ENCODE measurements around the gene KIAA1549. TPM values are rescaled to one million over a fixed set of nuclear protein-coding genes. Genes with fewer than 3 reads are reported as not detected.

Gene KIAA1549
- total and polyA plus RNA-seq, 2 donors (not counting 1 experiment from before 2014, with no cell fraction given) = under 0.01 to 0.52 TPM

- peaks cover 4% of the 10 kb centered on the region for H3K9me3 Mint-ChIP-seq (ENCODE audit: insufficient read depth)
- intact Hi-C loops (cut with micrococcal nuclease) = no loop called here
These were observed 28.4 kb downstream of the KIAA1549 start for GRCh38 chr7:138952791-138953190.

GRCh38 chr7:138951953-138952352 is 29.2 kb downstream of the KIAA1549 start:
- ATAC-seq (ENCODE audit: low read depth) (no peak), DNase-seq (no peak)
- no peaks in the 10 kb centered on the region for H4K20me1 ChIP-seq (ENCODE audit: control insufficient read depth, insufficient read depth, low read length, poor library complexity, severe bottlenecking)
- intact Hi-C loops (cut with micrococcal nuclease) = no loop called here
- H3K4me2 ChIP-seq (replicated peaks; ENCODE audit: low read depth, low read length, poor library complexity, severe bottlenecking) = no peak overlapping the region
- TF ChIP-seq EZH2 (IDR thresholded peaks at IDR 0.05; ENCODE audit: borderline replicate concordance, insufficient read depth, low read depth, low read length, poor library complexity, severe bottlenecking) = no peak
- no peak for TF ChIP-seq CTCF (IDR thresholded peaks at IDR 0.05)
- ChIA-PET POLR2A (no interaction called here), CTCF (no interaction called here)
- H3K79me2 ChIP-seq (ENCODE audit: control insufficient read depth, insufficient read depth, low read length) = no peaks in the 10 kb centered on the region
- H3K27me3 Mint-ChIP-seq = peaks cover 26% of the 10 kb centered on the region
- no peaks in the 10 kb centered on the region for H3K4me1 Mint-ChIP-seq
- H3K4me3 ChIP-seq (ENCODE audit: control extremely low read depth in 1 of 5, extremely low read depth in 1 of 5, insufficient read depth in 1 of 5, low read depth in 2 of 5, low read length in 4 of 5) = no peak overlapping the region
- peaks cover 0 to 3% (median 0%) of the 10 kb centered on the region in 3 donors for H3K9me3 ChIP-seq (ENCODE audit: control extremely low read depth in 1 of 3, control insufficient read depth in 2 of 3, insufficient read depth in 1 of 3, low read length in 2 of 3)
- no peaks in the 10 kb centered on the region for H3K4me1 ChIP-seq (ENCODE audit: control insufficient read depth in 2 of 2, insufficient read depth in 2 of 2, low read length in 2 of 2)
- H3K27me3 ChIP-seq (replicated peaks in 1 of 4; ENCODE audit: control extremely low read depth in 1 of 4, control insufficient read depth in 3 of 4, insufficient read depth in 4 of 4, low read length in 3 of 4) = no peaks in the 10 kb centered on the region
- H3K4me3 Mint-ChIP-seq = no peak overlapping the region
- H3K9me3 Mint-ChIP-seq (ENCODE audit: insufficient read depth) = peaks cover 4% of the 10 kb centered on the region
- H2AFZ ChIP-seq (ENCODE audit: insufficient read depth, low read depth, low read length, poor library complexity, severe bottlenecking) = no peak overlapping the region
- H3K27ac ChIP-seq (ENCODE audit: low read length in 2 of 2) = no peak overlapping the region
- 91% methylated on average over 9 of the region's 9 CpGs for WGBS (ENCODE audit: insufficient coverage)
- H3K9ac ChIP-seq (ENCODE audit: low read length) = no peak overlapping the region
- no peak overlapping the region for H3K27ac Mint-ChIP-seq
- no peaks in the 10 kb centered on the region for H3K36me3 ChIP-seq (replicated peaks in 1 of 2; ENCODE audit: control extremely low read depth in 1 of 2, control insufficient read depth in 1 of 2, extremely low read depth in 1 of 2, insufficient read depth in 2 of 2, low read length in 1 of 2)

More at GRCh38 chr7:138952791-138953190, 28.4 kb downstream of the KIAA1549 start:
- H3K4me3 ChIP-seq (ENCODE audit: control extremely low read depth in 1 of 5, extremely low read depth in 1 of 5, insufficient read depth in 1 of 5, low read depth in 2 of 5, low read length in 4 of 5) = no peak overlapping the region
- ATAC-seq (ENCODE audit: low read depth) = no peak
- no peak overlapping the region for H3K9ac ChIP-seq (ENCODE audit: low read length)
- H3K27ac ChIP-seq (ENCODE audit: low read length in 2 of 2) = no peak overlapping the region
- no peaks in the 10 kb centered on the region for H3K36me3 ChIP-seq (replicated peaks in 1 of 2; ENCODE audit: control extremely low read depth in 1 of 2, control insufficient read depth in 1 of 2, extremely low read depth in 1 of 2, insufficient read depth in 2 of 2, low read length in 1 of 2)
- Mint-ChIP-seq H3K4me3 (no peak overlapping the region), H3K27me3 (peaks cover 26% of the 10 kb centered on the region), H3K4me1 (no peaks in the 10 kb centered on the region), H3K27ac (no peak overlapping the region)
- peaks cover 0 to 7% (median 0%) of the 10 kb centered on the region in 3 donors for H3K9me3 ChIP-seq (ENCODE audit: control extremely low read depth in 1 of 3, control insufficient read depth in 2 of 3, insufficient read depth in 1 of 3, low read length in 2 of 3)
- DNase-seq = no peak
- TF ChIP-seq EZH2 (IDR thresholded peaks at IDR 0.05; ENCODE audit: borderline replicate concordance, insufficient read depth, low read depth, low read length, poor library complexity, severe bottlenecking) (no peak), CTCF (IDR thresholded peaks at IDR 0.05) (no peak)
- no peak overlapping the region for H2AFZ ChIP-seq (ENCODE audit: insufficient read depth, low read depth, low read length, poor library complexity, severe bottlenecking)
- no peak overlapping the region for H3K4me2 ChIP-seq (replicated peaks; ENCODE audit: low read depth, low read length, poor library complexity, severe bottlenecking)
- WGBS (ENCODE audit: insufficient coverage) = 84% methylated on average over 5 of the region's 6 CpGs
- no peaks in the 10 kb centered on the region for H3K4me1 ChIP-seq (ENCODE audit: control insufficient read depth in 2 of 2, insufficient read depth in 2 of 2, low read length in 2 of 2)
- H3K27me3 ChIP-seq (replicated peaks in 1 of 4; ENCODE audit: control extremely low read depth in 1 of 4, control insufficient read depth in 3 of 4, insufficient read depth in 4 of 4, low read length in 3 of 4) = no peaks in the 10 kb centered on the region
- ChIA-PET CTCF (no interaction called here), POLR2A (no interaction called here)
- no peaks in the 10 kb centered on the region for H3K79me2 ChIP-seq (ENCODE audit: control insufficient read depth, insufficient read depth, low read length)
- no peaks in the 10 kb centered on the region for H4K20me1 ChIP-seq (ENCODE audit: control insufficient read depth, insufficient read depth, low read length, poor library complexity, severe bottlenecking)

Measured in B cell (primary cell).